NCI-H1436 (cell line): Measurements from ENCODE around the gene ARHGEF10L.

Source experiments
- DNase-seq: peaks from one replicate; lab custom pipeline; 2025; lab: John Stamatoyannopoulos, UW

The ARHGEF10L gene

DNA sequence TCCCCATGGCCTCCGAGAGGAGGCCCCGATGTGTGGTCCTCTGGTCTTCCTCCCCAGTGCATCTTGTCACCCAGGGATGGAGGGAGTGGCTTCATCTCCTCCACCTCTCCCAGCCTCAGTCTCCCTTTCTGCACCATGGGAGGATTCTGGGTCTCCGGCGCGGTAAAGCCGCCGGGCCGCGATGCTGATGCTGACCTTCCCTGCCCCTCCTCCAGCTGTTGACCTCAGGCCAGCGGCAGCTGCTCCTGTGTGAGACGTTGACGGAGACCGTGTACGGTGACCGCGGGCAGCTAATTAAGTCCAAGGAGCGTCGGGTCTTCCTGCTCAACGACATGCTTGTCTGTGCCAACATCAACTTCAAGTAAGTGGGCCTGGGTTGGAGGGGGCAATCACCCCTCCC, 92.6 kb downstream of the ARHGEF10L start:
- no peak for DNase-seq

DNA sequence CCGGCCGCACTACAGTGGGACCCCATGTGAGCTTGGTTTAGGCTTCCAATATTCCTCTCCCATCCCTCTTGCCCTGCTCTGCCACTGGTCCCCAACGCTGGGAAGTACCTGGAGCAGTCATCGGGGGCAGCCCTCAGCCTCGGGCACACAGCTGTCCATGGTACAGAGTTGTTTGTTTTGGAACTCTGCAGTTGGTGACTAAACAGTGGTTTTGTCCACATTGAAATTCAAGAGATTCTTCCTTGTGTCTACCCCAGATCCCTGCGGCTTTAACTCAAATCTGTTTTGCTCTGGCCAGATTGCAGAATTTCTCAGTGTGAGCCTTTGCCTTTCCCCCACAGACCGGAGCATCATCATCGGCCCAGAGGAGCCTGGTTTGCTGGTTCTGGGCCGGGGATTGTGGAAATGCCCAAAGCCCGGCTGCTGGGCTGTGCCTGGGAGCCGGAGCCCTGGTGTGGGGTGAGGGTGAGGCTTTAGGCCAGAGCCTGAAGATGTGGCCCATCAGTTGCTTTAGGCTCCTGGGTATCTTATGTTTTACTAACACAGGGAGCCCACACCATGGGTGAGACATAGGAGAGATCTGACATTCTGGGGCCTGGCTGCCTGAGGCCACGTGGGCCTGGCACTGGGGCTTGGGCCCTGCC, 93.2 kb downstream of the ARHGEF10L start:
- no peak for DNase-seq

DNA sequence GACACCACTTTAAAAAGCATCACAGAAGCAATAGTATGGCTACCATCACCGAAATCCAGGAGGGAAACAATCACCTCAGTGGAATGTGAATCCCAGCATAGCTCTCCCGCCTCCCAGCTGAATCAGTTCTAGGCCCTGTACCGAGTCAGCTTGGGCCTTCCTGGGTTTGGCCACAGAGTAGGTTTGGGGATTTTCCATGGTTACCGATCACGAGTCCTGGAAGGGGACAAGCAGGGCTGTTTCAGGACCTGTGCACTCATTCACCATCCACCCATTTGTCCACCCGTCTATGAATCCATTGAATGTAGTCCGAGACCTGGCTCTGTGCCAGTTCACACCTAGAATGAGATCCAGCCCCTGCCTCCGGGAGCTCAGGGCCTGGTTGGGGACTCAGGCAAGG, 94.2 kb downstream of the ARHGEF10L start:
- DNase-seq: no peak

DNA sequence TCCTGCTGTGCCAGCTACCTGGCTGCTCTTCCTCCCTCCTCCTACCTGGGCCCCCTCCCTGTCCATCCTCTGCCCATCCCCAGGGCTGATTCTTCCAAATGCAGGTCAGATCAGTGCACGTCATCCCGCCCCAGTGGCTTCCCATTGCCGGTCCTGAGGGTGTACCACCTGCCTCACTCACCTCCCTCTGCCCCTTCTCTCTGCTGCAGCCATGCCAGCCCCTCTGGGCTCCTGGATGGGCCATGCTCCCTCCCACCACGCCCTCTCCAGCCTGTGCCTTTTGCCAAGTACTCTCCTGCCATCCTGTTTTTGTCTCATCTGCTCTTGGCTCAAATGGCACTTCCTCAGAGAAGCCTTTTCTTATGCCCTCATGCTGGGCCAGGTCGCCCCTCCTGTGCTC, 95.8 kb downstream of the ARHGEF10L start:
- no peak for DNase-seq

DNA sequence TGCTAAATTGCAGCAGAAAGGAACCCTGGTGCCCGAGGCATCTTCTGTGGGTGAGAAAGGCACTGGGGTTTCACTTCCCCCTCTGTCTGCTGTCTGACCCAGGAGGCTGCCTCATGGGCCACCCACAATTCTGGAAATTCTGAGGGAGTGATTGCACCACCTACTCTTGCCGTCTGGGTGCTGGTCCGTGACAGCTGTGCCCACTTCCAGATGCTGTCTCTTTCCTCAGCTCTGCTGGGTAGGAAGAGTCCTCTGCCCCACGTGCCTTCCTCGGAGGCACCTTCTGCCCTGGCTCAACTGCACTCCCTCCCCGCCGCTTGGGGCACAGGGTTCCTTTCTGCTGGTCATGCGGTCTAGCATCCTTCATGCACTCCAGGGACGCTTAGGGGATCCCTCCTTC, 96.3 kb downstream of the ARHGEF10L start:
- no peak for DNase-seq

DNA sequence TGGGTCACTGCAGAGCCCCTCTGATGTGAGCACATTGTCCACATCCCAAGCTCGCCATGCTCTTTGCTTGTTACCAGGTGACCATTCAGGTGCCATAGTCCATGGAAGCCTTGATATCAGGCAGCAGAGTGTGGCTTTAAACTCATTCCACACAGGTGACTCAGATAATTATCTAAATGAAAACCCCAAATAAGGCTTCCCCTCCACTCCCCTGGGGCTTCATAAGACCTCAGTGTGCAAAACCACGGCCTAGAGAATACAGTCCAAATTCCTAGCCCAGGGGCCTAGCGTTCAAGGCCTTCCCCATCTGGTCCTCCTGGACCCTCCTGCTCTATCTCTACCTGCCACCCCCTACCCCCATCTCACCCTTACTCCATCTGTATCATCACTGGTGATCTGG, 97.1 kb downstream of the ARHGEF10L start:
- DNase-seq: peak; percentile 14

DNA sequence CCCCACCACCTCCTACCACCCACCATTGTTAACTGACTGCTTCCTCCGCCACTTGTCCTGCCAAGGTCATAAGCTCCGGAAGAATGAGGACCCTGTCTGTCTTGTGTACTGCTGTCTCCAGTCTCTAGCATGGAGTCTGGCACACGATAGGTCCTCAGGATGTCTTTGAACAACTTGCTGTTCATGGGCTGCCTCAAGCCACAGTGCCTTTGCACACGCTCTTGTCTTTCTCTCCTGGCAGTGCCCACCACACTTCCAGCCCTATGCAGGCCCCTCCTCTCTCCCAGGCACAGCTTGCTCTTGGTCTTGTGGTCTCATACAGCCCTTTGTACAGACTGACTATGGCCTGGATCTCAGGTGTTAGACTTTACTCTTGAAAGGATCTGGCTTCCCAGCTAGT, 97.6 kb downstream of the ARHGEF10L start:
- no peak for DNase-seq

DNA sequence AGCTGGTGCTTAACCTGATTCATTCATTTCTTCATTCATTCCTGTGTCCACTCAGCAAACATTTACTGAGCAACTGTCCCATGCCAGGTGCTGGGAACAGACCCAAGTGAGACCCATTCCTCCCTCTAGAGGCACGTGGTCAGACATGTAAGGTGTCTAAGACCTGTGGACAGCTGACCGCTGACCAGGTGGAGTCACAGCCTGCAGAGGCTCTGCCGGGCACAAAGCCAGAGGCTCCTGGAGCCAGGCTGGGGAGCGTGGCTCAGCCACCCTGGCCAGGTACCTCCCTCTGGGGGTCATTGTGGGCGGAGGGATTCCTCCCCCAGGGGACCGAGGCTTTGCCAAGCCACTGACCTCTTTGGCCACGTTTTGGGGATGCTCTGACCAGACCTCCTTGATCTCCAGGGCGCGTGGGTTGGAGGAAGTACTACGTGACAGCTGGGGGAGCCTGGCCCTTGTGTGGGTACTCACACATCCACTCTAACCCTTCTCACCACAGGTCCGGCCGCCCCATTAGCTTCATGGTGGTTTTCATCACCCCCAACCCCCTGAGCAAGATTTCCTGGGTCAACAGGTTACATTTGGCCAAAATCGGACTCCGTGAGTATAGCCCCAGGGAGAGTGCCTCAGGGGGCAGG, 100.3 kb downstream of the ARHGEF10L start:
- no peak for DNase-seq

DNA sequence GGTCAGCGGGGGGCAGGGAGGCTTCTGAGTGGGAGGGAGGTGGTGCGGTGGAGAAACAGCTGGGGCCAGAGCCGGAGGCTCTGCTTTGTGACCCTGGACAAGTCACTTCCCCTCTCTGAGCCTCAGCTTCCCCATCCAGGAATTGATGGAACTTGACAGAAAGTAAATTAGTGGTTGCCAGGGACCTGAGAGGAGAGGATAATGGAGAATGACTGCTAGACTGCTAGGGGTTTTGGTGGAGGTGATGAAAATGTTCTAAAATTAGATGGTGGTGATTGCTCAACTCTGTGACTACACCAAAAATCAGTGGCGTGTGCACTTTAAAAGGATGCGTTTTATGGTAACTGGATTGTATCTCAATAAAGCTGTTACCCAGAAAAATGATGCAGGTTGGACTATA, 100.9 kb downstream of the ARHGEF10L start:
- DNase-seq: no peak

DNA sequence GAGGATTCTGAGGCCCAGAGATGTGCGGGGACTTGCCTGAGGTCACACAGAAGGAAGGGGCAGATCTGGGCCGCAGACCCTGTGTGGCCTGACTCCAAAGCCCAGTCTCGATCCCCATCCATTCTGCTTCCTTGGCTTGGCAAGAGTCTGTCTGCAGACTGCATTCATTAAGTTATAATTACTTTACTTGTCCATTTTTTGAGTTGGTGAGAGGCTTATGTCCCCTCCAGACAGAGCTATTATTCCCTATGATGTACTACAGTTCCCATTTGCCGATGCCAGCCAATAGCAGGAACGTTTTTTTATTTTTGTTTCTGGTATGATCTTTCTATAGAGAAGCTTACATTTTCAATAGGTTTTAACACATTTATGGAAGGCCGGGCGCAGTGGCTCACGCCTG, 101.5 kb downstream of the ARHGEF10L start:
- no peak for DNase-seq

DNA sequence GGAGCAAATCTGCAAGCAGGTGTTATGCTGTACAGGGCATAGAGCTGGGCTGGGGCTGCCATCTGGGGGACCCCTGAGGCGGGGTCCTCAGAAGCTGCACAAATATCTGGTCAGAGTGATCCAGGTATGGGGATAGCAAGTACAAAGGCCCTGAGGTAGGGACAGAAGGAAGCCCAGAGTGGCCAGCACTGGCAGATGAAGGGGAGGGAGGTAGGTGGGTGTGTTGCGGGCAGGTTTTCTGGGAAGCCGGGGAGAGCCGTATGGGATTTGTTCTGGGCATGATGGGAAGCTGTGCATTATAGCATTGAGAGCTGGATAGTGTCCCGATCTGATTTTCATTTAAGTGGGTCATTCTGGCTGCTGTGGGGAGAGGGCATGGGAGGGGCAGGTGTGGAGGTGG, 102.7 kb downstream of the ARHGEF10L start:
- DNase-seq: no peak

DNA sequence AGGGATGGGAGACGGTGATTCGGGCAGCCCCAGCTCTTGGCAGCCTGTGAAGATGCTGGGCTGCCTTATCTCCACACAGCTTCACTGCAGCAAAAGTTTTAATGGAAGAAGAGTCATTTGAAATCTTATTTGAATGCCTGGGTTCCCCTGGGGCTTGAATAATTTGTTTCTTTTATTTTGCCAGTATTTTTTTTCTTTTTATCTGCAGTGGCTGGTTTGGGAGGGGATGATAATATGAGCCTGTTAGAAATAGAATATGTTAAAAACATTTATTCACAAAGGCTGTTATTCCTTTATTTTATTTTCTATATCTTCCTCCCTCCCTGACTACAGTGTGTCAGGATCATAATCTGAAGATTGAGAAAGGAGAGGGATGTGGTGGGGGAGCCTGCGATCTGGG, 103.4 kb downstream of the ARHGEF10L start:
- no peak for DNase-seq

DNA sequence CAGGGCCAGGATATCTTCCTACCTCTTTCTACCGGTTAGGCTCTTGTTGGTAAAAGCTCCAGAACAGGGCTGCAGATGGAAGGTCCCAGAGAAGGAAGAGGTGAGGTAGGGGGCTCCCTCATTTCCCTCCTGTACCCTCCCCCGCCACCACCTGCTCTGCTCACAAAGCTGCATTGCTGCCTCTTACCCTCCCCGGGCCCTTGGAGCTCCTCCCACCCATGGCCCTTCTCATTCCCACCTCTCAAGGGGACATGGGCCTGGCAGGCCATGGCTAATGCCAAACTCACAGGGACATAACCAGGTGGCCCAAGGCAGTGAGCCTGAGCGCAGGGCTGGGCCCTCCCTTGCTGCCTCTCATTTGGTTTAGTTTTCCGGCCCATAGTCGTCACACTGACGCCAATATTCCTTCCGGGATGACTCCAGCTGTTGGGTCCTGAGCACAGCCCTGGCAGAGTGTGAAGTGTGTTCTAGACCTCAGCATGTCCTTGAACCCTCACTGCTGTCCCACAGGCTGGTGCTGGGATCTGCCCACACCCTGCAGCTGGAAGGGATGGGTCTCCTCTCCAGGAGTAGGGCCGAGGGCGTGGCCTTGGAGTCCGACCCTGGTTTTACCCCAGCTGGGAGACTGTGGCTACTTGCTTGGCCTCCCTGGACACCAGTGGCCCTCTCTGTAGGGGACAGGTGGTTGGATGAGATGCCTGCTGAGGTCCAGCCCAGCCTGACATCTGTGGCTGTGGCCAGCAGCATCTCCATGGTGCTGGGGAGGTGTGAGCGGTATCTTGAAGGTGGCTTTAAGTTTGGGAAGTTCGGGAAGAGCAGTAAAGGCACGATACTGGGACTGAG, 104.6 kb downstream of the ARHGEF10L start:
- DNase-seq: peak; percentile 25

DNA sequence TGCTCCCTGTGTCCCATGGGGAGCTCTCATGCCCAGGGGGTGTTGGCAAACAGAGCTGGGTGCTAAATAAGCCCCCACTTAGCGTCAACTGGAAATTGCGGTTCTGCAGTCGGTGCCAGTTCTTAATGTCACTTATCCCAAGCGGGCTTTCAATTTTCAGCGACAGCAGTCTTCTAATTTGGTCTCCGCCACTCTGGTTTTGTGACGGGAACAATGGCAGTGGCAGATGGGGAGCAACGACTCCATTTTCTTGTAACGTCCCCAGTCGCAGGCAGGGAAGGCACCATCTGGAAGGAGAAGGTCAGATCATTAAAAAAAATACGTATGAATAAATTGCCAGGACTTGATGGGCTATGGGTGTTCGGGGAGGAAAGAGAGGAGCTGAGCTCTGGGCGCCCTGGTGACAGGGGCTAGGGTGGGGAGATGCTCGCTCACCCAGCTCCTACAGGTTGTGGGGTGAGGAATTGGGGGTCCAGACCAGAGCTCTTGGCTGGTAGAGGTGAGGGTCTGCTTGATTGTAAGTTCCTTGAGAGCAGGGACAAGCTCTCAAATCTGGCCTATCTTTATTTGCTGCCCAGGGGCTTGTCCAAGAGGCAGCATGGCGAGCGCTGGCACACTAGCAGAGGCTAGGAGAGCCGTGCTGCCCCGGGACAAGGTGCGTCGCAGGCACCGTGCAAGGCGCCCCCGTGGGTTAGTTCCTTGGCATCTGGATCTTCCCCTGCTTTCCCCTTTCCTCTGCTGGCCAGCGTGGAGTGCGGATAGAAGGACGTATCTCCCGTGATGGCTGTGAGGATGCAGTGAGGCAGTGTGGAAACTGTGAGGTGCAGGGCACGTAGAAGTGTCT, 105.8 kb downstream of the ARHGEF10L start:
- peak; percentile 91 for DNase-seq

DNA sequence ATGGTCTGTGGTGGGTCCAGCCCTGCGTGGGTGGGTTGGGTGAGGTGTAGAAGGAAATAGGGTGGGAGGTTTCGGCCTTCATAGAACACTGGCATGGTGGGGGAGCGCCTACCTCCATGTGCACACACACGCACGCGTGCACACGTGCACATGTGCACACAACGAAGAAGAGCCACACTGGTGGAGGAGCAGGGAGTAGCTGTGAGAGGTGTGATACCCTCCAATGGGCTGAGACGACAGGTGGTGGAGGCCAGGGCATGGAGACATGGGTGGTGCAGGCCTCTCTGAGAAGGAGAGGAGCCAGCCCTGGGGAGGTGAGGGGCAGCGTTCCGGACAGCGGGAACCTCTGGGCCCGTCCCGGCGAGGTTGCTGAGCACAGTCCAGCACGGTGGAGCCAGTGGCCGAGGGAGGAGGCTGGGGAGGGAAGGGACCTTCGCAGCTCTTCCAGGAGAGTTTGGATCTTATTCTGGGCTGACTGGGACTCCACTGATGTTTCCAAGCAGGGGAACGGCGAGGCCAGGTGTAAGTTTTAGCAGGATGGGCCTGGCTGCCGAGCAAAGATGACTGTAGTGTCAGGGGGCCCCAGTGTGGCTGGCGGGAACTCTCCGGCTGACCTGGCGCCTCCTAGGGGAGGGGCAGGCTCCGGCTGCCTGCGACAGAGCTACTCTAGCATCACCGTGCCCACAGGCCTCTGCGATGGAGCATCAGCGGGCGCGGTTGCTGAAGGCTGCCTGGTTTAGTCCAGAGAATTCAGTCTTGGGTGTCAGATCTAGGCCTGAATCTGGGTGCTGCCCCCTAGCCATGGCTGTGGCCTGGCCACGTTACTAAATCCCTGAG, 107.2 kb downstream of the ARHGEF10L start:
- no peak for DNase-seq

DNA sequence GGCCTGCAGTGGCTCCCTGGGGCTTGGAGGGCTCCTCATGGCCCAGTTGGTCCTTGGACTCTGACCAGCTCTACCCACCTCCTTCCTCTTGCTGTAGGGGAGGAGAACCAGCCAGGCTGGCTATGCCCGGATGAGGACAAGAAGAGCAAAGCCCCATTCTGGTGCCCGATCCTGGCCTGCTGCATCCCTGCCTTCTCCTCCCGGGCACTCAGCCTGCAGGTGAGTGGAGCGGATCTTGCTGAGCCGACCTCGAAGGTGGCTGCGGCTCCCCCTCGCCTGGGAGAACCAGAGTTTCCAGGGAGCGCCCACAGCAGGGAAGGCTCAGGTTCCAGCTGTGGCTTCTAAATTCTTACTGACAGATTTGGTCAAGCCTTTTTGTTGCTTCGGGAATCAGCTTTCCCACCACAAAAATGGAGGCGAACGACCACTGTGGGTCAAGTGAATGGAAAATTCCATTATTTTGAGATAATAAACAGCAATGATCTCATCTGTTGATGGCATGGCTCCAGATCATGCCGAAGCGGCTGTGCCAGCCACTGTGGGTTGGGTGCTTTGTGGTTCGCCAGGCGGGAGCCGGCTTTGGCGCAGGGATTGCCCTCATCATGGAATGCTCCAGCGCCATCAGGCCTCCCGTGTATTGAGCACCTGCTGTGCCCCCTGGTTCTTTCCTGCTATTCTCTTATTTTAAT, 109.1 kb downstream of the ARHGEF10L start:
- DNase-seq: no peak

DNA sequence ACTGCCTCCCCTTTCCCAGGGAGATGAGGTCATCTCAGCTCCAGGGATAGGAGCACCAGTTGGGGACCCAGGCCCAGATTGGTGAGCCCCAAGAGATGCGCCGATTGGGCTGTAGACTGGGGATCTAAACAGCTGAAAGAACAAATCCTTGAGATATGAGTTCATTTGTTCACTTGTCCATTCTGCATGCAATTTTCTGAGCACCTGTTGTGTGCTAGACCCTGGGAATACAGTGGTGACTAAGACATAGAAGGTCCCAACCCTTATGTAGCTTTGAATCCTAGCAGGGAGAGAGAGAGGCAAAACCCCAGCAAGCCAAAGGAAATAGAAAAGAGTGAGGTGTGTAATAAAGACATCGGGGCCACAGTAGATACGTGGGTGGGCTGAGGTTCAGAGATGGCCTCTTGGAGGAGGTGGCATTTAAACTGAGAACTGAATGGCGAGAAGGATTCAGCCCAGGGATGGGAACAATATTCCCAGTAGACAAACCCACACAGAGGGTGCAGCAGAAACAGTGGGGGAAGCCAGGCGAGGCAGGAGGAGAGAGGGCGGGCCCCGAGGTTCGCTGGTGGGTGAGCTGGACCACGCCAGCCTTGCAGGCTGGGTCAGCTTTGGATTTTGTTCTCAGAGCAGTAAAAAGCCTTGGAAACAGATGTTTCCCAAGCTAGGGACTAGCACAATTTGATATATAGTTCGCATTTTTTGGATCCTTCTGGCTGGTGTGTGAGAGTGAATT, 110.0 kb downstream of the ARHGEF10L start:
- no peak for DNase-seq

DNA sequence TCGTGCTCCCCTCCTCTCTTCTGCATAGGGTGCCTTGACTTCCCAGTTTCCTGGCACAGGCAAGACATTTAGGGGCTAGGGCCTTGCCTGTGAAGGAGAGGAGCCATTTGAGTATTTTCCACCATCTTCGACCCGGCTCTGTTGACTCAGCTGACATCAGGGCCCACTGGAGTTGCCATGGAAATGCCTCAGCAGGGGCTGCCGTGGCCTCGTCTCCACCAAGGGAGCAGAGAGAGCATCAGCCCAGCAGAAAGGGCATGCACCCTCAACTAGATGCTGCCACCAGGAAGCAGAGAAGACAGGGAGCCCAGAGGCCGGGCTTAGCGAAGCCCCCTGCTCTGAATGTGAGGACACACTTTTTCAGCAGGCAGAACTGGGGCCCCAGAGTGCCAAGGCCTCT, 113.8 kb downstream of the ARHGEF10L start:
- no peak for DNase-seq

DNA sequence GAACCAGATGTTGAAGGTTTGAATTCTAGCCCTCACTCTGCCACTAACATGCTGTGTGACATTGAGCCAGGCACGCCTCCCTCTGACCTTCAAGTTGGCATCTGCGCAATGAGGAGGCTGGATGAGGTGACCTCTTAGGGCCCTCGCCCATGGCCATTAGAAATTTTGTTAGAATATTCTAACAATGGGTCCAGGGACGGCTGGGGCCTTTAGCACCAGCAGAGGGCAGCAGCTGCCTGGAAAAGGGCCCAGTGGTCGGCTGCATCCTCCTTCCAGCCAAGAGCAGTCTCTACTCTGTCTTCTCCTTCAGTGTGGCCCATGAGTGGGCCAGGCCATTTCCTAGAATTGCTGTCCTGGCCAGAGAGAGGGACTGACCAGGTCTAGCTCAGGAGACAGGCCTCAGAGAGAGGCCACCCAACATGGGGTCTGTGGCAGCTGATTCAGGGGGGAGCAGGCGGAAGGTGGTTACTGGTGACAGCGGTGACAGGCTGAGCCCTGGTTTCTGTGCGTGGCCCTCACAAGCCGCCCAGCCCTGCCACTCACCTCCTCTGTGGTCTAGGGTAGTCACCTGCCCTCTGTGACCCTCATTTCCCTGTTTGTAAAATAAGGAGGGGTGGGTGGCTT, 114.3 kb downstream of the ARHGEF10L start:
- peak; percentile 18 for DNase-seq

DNA sequence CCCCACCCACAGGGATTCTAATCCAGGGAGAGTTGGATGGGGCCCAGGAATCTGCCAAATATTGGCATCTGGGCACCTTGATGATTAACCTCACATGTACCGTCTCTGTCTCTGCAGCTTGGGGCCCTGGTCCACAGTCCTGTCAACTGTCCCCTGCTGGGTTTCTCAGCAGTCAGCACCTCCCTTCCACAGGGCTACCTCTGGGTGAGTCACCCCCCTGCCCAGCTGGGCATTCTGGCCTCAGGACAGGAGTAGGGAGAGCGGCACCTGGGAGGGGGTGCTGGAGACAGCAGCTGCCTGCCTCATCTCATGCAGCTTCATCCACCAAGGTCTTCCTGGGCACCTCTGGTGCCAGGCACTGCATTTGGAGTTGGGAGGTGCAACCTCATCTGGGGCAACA, 115.0 kb downstream of the ARHGEF10L start:
- DNase-seq: no peak
